ENCODE data around the gene PDILT.

DNA sequence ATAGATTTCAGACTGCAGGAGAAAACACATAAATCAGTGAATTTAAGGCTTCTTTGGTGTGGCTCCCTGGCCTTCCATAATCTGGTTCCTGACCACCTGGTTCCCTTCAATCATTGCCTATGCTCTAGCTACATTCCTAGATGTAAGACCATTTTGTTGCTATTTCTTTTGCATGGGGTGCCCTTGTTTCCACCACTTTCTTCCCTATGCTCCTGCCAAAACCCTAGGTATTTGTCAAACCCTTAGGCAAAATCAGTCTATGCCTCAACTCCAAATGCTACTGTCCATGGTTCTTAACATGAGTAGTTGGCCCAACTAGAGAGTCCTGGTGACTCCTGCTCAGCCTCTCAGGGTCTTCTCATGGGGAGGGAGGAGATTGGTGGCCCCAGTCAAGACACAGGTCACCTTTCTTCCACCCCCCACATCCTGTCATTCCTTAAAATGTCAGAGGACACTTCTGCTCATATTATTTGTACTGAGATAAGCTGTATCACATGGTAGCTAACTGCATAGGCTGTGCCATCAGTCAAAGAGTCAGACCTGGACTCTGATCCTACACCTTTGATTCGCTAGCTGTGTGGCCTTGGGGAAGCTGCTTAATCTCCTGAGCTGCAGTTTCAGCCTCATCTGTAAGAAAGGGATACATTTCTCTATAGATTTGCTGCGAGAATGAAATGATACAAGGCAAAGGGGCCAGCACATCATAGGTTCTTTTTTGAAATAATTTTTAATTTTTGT lies 19.8 kb upstream of the PDILT start:
- TF ChIP-seq POLR2A (IDR thresholded peaks at IDR 0.05; ENCODE audit: low read length) (no peak), GATA1 (IDR thresholded peaks at IDR 0.05; ENCODE audit: low read depth, low read length) (no peak)
